Esophagus squamous epithelium (tissue), 4 donors: ENCODE results near the gene MT1M.

Experiments
- POLR2A ChIP-seq, 4 donors: fragments of 450-650 bp; IDR thresholded peaks; one replicate each; pipeline ENCODE4 v1.6.1; 2017; ENCODE audit warnings: antibody characterized with exemption in 4 of 4, mild to moderate bottlenecking in 4 of 4, moderate library complexity in 3 of 4
- TF ChIP-seq, protein P1 (sequence below), 6 experiments: fragments of 450-650 bp in 4 of 6; fragments of 200-600 bp in 2 of 6; sonication (generic) in 2 of 6; IDR thresholded peaks; one replicate each; pipeline ENCODE4 v1.5.1; 2016 to 2019; ENCODE audit warnings: antibody characterized with exemption in 6 of 6, mild to moderate bottlenecking in 4 of 6, moderate library complexity in 4 of 6

DNA sequence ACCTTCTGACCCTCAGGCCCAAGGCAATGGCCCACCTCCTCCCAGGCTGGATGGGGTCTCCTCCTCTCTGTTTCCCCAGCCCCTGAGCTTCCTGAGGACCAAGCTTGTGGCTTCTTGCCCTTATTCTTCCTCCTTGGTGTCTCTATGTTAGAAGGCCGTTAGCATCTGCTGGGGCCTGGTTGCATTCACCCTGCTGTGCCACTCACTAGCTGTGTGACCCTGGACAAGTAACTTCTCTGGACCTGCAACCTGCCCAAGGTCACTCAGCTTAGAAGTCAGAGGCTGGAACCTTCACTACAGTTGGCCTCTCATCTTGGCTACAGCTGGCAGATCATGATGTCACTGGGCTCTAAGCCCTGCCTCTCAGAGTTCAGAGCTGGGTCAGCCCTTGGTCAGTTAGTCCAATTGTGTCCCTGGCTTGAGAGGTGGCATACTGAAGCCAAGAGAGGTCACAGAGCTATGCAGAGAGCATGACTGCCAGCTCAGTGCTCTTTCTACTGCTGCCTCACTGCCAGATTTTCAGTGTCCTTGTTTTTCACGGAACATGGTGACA, 21.1 kb upstream of the MT1M start:
- TF ChIP-seq POLR2A (IDR thresholded peaks at IDR 0.05), result no peak
- TF ChIP-seq, protein P1, sequence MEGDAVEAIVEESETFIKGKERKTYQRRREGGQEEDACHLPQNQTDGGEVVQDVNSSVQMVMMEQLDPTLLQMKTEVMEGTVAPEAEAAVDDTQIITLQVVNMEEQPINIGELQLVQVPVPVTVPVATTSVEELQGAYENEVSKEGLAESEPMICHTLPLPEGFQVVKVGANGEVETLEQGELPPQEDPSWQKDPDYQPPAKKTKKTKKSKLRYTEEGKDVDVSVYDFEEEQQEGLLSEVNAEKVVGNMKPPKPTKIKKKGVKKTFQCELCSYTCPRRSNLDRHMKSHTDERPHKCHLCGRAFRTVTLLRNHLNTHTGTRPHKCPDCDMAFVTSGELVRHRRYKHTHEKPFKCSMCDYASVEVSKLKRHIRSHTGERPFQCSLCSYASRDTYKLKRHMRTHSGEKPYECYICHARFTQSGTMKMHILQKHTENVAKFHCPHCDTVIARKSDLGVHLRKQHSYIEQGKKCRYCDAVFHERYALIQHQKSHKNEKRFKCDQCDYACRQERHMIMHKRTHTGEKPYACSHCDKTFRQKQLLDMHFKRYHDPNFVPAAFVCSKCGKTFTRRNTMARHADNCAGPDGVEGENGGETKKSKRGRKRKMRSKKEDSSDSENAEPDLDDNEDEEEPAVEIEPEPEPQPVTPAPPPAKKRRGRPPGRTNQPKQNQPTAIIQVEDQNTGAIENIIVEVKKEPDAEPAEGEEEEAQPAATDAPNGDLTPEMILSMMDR (IDR thresholded peaks at IDR 0.05), result no peak
